Hematopoietic multipotent progenitor cell treated with erythropoietin and hydrocortisone succinate and interleukin-3 and kit ligand, for 4 days (in vitro differentiated cells): ENCODE results near the gene HPSE2.
A peak's percentile ranks its signal among the peaks of the same experiment; 100 is the strongest.
"Not testable (repeated sequence)": the region's sequence is repeated elsewhere in the genome, so short reads cannot be mapped to it uniquely, and the experiment has no call there.

Source experiments
- DNase-seq: peaks from one replicate; pipeline ENCODE4 v3.0.0-alpha.2; 2015

Gene HPSE2

GRCh38 chr10:99143651-99144050, 92.0 kb downstream of the HPSE2 start:
- DNase-seq: no peak

- DNase-seq: no peak
Observed at GRCh38 chr10:99143011-99143410, 92.6 kb downstream of the HPSE2 start.

- not testable (repeated sequence) for DNase-seq
Observed at GRCh38 chr10:99132897-99133296, 102.8 kb downstream of the HPSE2 start.

GRCh38 chr10:99125879-99126278, 109.8 kb downstream of the HPSE2 start:
- DNase-seq: no peak

- DNase-seq: no peak
Observed at GRCh38 chr10:99124376-99124775, 111.3 kb downstream of the HPSE2 start.

- peak; percentile 28 for DNase-seq
Observed at GRCh38 chr10:99123851-99124250, 111.8 kb downstream of the HPSE2 start.

GRCh38 chr10:99123336-99123735, 112.3 kb downstream of the HPSE2 start:
- peak; percentile 56 for DNase-seq

- DNase-seq: no peak
Observed at GRCh38 chr10:99119258-99119748, 116.3 kb downstream of the HPSE2 start.

- peak; percentile 89 for DNase-seq
Observed at GRCh38 chr10:99115703-99116102, 119.9 kb downstream of the HPSE2 start.

- DNase-seq: no peak
Observed at GRCh38 chr10:99085358-99085757, 150.3 kb downstream of the HPSE2 start.

- no peak for DNase-seq
Observed at GRCh38 chr10:99084161-99084560, 151.5 kb downstream of the HPSE2 start.

GRCh38 chr10:99080275-99080945, 155.2 kb downstream of the HPSE2 start:
- no peak for DNase-seq

GRCh38 chr10:99062591-99062990, 173.1 kb downstream of the HPSE2 start:
- no peak for DNase-seq

GRCh38 chr10:99058762-99059161, 176.9 kb downstream of the HPSE2 start:
- DNase-seq: no peak

- no peak for DNase-seq
Observed at GRCh38 chr10:99057936-99058690, 177.5 kb downstream of the HPSE2 start.

- no peak for DNase-seq
Observed at GRCh38 chr10:99045671-99046070, 190.0 kb downstream of the HPSE2 start.

GRCh38 chr10:99042051-99042771, 193.4 kb downstream of the HPSE2 start:
- DNase-seq: no peak

GRCh38 chr10:99041468-99041867, 194.2 kb downstream of the HPSE2 start:
- DNase-seq: no peak

- DNase-seq: no peak
Observed at GRCh38 chr10:99013885-99014284, 221.8 kb downstream of the HPSE2 start.

GRCh38 chr10:99010286-99010685, 225.4 kb downstream of the HPSE2 start:
- DNase-seq: no peak

GRCh38 chr10:99008054-99008453, 227.6 kb downstream of the HPSE2 start:
- no peak for DNase-seq

GRCh38 chr10:99007457-99007856, 228.2 kb downstream of the HPSE2 start:
- DNase-seq: no peak

- no peak for DNase-seq
Observed at GRCh38 chr10:99005254-99005653, 230.4 kb downstream of the HPSE2 start.

GRCh38 chr10:99004738-99005137, 230.9 kb downstream of the HPSE2 start:
- DNase-seq: no peak
